Measurements from ENCODE around the gene SMYD3. TPM values are rescaled to one million over a fixed set of nuclear protein-coding genes. Genes with fewer than 3 reads are reported as not detected.

The SMYD3 gene
- total RNA-seq, 1 donor from 2014 or later, result 29.3 TPM

DNA sequence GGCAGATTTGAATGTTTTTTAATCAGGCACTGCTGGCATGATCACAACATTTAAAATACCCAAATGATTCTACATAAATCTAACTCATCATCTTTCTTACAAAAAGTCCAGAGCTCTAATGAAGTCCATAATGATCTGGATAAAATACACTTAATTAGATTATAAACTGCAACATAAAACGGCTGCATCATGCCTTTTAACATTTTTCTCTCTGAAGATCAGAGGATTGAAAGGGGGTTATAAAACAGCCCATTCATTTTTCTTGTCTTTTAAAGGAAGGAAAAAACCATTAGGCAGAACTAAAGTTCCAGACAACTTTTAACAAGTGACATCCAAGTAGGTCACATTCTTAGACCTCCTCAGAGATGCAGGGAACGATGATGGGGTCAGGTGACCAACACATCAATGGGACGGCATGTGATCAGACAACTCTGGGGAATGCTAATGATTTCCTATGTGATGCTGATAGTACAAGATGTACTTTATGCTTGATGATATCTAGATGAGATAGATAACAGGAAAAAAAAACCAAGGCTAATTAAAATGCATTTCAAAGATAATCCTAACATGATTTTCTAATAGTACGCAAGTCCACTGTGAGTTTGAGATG is 455.1 kb downstream of the SMYD3 start:
- no peak for DNase-seq (ENCODE audit: low spot score)
- no peaks in the 10 kb centered on the region for H3K36me3 Mint-ChIP-seq (ENCODE audit: low read depth)
- peaks cover 8% of the 10 kb centered on the region for H3K9me3 Mint-ChIP-seq (ENCODE audit: low read depth)
- TF ChIP-seq, protein P1, sequence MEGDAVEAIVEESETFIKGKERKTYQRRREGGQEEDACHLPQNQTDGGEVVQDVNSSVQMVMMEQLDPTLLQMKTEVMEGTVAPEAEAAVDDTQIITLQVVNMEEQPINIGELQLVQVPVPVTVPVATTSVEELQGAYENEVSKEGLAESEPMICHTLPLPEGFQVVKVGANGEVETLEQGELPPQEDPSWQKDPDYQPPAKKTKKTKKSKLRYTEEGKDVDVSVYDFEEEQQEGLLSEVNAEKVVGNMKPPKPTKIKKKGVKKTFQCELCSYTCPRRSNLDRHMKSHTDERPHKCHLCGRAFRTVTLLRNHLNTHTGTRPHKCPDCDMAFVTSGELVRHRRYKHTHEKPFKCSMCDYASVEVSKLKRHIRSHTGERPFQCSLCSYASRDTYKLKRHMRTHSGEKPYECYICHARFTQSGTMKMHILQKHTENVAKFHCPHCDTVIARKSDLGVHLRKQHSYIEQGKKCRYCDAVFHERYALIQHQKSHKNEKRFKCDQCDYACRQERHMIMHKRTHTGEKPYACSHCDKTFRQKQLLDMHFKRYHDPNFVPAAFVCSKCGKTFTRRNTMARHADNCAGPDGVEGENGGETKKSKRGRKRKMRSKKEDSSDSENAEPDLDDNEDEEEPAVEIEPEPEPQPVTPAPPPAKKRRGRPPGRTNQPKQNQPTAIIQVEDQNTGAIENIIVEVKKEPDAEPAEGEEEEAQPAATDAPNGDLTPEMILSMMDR (IDR thresholded peaks at IDR 0.05), result no peak
- H3K4me1 Mint-ChIP-seq (ENCODE audit: low read depth), result peaks cover 9% of the 10 kb centered on the region
- H3K27ac Mint-ChIP-seq (ENCODE audit: unreplicated experiment), result no peak overlapping the region
- H3K4me3 Mint-ChIP-seq (ENCODE audit: unreplicated experiment), result no peak overlapping the region
- H3K27me3 Mint-ChIP-seq (ENCODE audit: low read depth), result no peaks in the 10 kb centered on the region

DNA sequence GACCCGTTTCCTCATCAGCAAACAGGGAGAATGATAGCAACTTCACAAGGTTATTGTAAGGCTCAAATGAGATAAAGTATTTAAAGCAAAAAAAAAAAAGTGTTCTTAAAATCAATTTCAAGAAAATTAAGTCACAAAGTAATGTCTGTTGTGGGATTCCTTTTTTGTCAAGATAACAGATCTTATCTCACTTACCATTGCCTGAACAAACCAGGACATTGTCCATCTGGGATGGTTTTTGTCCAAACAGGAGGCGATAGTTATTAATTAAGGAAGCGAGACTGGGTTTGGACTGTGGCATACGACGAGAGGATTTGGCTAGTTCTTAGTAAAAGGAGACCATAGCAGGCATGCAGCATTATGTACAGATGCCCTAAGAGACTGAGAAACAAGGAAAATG is 458.4 kb downstream of the SMYD3 start:
- TF ChIP-seq, protein P1 (IDR thresholded peaks at IDR 0.05), result no peak
- H3K4me3 Mint-ChIP-seq (ENCODE audit: unreplicated experiment), result no peak overlapping the region
- no peaks in the 10 kb centered on the region for H3K27me3 Mint-ChIP-seq (ENCODE audit: low read depth)
- no peak overlapping the region for H3K27ac Mint-ChIP-seq (ENCODE audit: unreplicated experiment)
- H3K4me1 Mint-ChIP-seq (ENCODE audit: low read depth), result peaks cover 11% of the 10 kb centered on the region
- H3K9me3 Mint-ChIP-seq (ENCODE audit: low read depth), result peaks cover 5% of the 10 kb centered on the region
- H3K36me3 Mint-ChIP-seq (ENCODE audit: low read depth), result peaks cover 1% of the 10 kb centered on the region
- DNase-seq (ENCODE audit: low spot score), result no peak

DNA sequence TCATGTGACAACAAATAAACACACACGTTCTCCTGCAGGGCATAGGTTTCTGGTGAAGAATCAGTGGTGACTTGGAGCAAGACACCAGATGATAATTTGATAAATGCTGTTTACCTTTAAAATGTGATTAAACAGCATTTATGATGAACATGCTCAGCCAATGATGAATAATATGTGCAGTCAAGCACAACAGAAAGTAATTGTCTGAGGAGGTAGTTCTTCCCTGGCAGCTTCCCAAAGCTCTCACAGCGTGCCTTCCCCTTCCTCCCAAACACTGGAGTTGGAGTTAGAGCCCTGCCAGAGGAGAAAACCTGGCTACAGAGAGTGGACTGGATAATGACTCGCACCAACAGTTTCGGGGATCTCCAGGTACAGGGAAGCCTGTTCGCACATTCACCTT is 463.5 kb downstream of the SMYD3 start:
- peaks cover 5% of the 10 kb centered on the region for H3K9me3 Mint-ChIP-seq (ENCODE audit: low read depth)
- no peak overlapping the region for H3K27ac Mint-ChIP-seq (ENCODE audit: unreplicated experiment)
- no peak overlapping the region for H3K4me3 Mint-ChIP-seq (ENCODE audit: unreplicated experiment)
- no peaks in the 10 kb centered on the region for H3K27me3 Mint-ChIP-seq (ENCODE audit: low read depth)
- peaks cover 1% of the 10 kb centered on the region for H3K36me3 Mint-ChIP-seq (ENCODE audit: low read depth)
- no peak for DNase-seq (ENCODE audit: low spot score)
- H3K4me1 Mint-ChIP-seq (ENCODE audit: low read depth), result peaks cover 11% of the 10 kb centered on the region
- TF ChIP-seq, protein P1 (IDR thresholded peaks at IDR 0.05), result no peak

DNA sequence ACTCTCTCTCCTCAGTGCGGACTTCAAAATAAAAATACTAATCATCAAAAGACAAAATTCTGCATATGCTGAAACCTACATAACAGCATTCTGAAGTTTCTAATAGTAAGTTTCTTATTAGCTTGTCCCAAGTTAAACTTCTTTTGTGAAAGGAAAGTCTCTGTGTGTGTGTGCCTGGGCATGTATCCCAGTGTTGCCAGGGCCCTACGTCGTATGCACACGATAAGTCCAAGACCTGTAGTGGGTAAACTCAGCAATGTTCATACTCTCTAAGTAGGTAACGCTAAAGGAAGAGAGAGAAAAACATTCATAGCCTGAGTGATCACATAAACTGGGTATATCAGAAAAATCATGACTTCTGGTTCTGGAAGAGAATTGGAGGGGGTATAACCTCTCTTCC is 465.7 kb downstream of the SMYD3 start:
- DNase-seq (ENCODE audit: low spot score), result no peak
- peaks cover 1% of the 10 kb centered on the region for H3K36me3 Mint-ChIP-seq (ENCODE audit: low read depth)
- H3K4me3 Mint-ChIP-seq (ENCODE audit: unreplicated experiment), result no peak overlapping the region
- no peaks in the 10 kb centered on the region for H3K27me3 Mint-ChIP-seq (ENCODE audit: low read depth)
- peaks cover 12% of the 10 kb centered on the region for H3K4me1 Mint-ChIP-seq (ENCODE audit: low read depth)
- no peak overlapping the region for H3K27ac Mint-ChIP-seq (ENCODE audit: unreplicated experiment)
- TF ChIP-seq, protein P1 (IDR thresholded peaks at IDR 0.05), result no peak
- H3K9me3 Mint-ChIP-seq (ENCODE audit: low read depth), result peaks cover 5% of the 10 kb centered on the region

DNA sequence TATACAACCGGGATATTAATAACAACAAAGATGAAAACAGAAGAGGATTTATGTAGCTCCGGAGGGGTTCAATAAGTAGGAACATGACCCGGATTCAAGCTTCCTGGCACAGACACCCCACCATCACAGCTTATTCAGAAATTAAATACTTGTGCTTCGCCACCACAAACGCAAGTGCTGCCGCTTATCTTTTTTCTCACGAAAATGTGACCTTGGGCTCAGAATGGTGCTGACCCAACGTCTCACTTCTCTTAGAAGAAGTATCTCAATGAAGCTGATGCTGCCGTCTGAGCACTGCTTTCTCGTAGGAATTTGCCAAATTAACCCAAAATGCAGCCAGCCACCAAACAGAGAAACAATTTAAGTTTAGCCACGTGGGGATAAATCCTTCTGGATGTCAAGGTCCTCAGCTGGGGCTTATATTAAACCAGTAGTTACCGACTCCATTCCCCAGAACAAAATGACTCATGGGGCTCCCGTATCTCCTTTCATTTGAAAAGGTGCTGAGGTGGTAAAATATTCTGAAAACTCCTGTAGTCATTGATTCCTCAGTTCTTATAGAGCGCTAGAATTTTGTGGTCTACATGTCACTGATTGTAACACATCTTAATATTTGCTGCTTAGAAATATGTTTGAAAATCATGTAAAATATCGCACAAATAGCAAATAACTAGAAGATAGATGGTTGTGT is 466.7 kb downstream of the SMYD3 start:
- Mint-ChIP-seq H3K27me3 (ENCODE audit: low read depth) (no peaks in the 10 kb centered on the region), H3K9me3 (ENCODE audit: low read depth) (peaks cover 5% of the 10 kb centered on the region), H3K4me3 (ENCODE audit: unreplicated experiment) (no peak overlapping the region), H3K36me3 (ENCODE audit: low read depth) (peaks cover 1% of the 10 kb centered on the region), H3K27ac (ENCODE audit: unreplicated experiment) (no peak overlapping the region), H3K4me1 (ENCODE audit: low read depth) (peaks cover 22% of the 10 kb centered on the region)
- no peak for DNase-seq (ENCODE audit: low spot score)
- TF ChIP-seq, protein P1 (IDR thresholded peaks at IDR 0.05), result no peak
